T-cell (primary cell): ENCODE results near the gene PBX4. TPM values are rescaled to one million over a fixed set of nuclear protein-coding genes. Genes with fewer than 3 reads are reported as not detected.

Experiments used
- ATAC-seq, 4 experiments: fragments of 200-7000 bp in 3 of 4; fragments of 150-1000 bp in 1 of 4; cut with Tn5 transposase; replicated peaks in 1 of 4; 1 replicate in 3 of 4; 2 replicates in 1 of 4; pipeline ENCODE4 v1.10.0; 2021; ENCODE audit warnings: moderate library complexity in 3 of 4, mild to moderate bottlenecking in 2 of 4, moderate number of reproducible peaks in 1 of 4
- CTCF ChIA-PET, 2 donors: fragments of 300-600 bp; sonication (Branson Sonifier 250); formaldehyde crosslinking; loops; one replicate each; lab custom pipeline; 2022; ENCODE audit warnings: antibody characterized with exemption in 2 of 2; lab: Charles Lee
- POLR2A ChIA-PET, 2 donors: fragments of 300-600 bp; sonication (Branson Sonifier 250); formaldehyde crosslinking; loops; one replicate each; lab custom pipeline; 2022; ENCODE audit warnings: antibody characterized with exemption in 2 of 2; lab: Charles Lee
- DNase-seq, 35 experiments: peaks; one replicate each; pipeline versions ENCODE4 v3.0.0 to v3.0.0-alpha.2; 2013 to 2023
- H3K27ac ChIP-seq: one replicate; pipeline ENCODE4 v1.5.1; 2013; ENCODE audit warnings: low read length
- H3K27me3 ChIP-seq, 2 experiments: replicated peaks in 1 of 2; 1 replicate in 1 of 2; 2 replicates in 1 of 2; pipeline versions ENCODE4 v1.6.1 to v1.7.0; 2013; ENCODE audit warnings: low read length in 1 of 2, mixed read lengths in 1 of 2; ENCODE audit not compliant: control insufficient read depth in 2 of 2, insufficient read depth in 2 of 2; ENCODE audit errors: extremely low read depth in 1 of 2
- H3K36me3 ChIP-seq, 2 donors: 1 replicate in 1 of 2; 2 replicates in 1 of 2; pipeline versions ENCODE4 v1.6.1 to v1.7.0; 2013; ENCODE audit warnings: low read length in 1 of 2; ENCODE audit not compliant: control insufficient read depth in 2 of 2, insufficient read depth in 1 of 2; ENCODE audit errors: extremely low read depth in 1 of 2
- H3K4me1 ChIP-seq, 2 experiments: 1 replicate in 1 of 2; 2 replicates in 1 of 2; pipeline versions ENCODE4 v1.6.1 to v1.7.0; 2013; ENCODE audit warnings: low read length in 2 of 2, mixed read lengths in 1 of 2; ENCODE audit not compliant: insufficient read depth in 2 of 2, control insufficient read depth in 1 of 2; ENCODE audit errors: extremely low read depth in 1 of 2
- H3K4me3 ChIP-seq, 2 donors: 1 replicate in 1 of 2; 2 replicates in 1 of 2; pipeline versions ENCODE4 v1.5.1 to v1.7.0; 2013; ENCODE audit warnings: mild to moderate bottlenecking in 2 of 2, low read length in 1 of 2, moderate library complexity in 1 of 2; ENCODE audit not compliant: control insufficient read depth in 1 of 2; ENCODE audit errors: extremely low read depth in 1 of 2
- H3K9me3 ChIP-seq: 2 replicates; pipeline ENCODE4 v1.7.0; 2013
- H3K27ac Mint-ChIP-seq, 2 donors: one replicate each; pipeline ENCODE4 v1.8.0; 2020 to 2021; ENCODE audit warnings: mild to moderate bottlenecking in 2 of 2, mixed read lengths in 2 of 2
- H3K27me3 Mint-ChIP-seq, 2 donors: one replicate each; pipeline ENCODE4 v1.8.0; 2021 to 2022; ENCODE audit warnings: mixed read lengths in 2 of 2
- H3K36me3 Mint-ChIP-seq: one replicate; pipeline ENCODE4 v1.8.0; 2021; ENCODE audit warnings: mixed read lengths
- H3K4me1 Mint-ChIP-seq, 3 donors: one replicate each; pipeline ENCODE4 v1.8.0; 2020 to 2022; ENCODE audit warnings: mixed read lengths in 3 of 3, mild to moderate bottlenecking in 1 of 3
- H3K4me3 Mint-ChIP-seq, 3 donors: one replicate each; pipeline ENCODE4 v1.8.0; 2020 to 2022; ENCODE audit warnings: mild to moderate bottlenecking in 3 of 3, mixed read lengths in 3 of 3, moderate library complexity in 3 of 3
- H3K9me3 Mint-ChIP-seq, 3 donors: one replicate each; pipeline ENCODE4 v1.8.0; 2020 to 2022; ENCODE audit warnings: mixed read lengths in 3 of 3
- WGBS: methylation state at CpG from one replicate; pipeline ENCODE4 v1.1.5; 2013; ENCODE audit warnings: missing lambda C conversion rate; ENCODE audit not compliant: insufficient coverage; 5-methylcytosine and 5-hydroxymethylcytosine counted together
- total RNA-seq, 35 experiments: library from RNA in 6 of 35; stranded (reverse) in 6 of 35; fragments of 120-200 nt in 1 of 35; gene quantifications; one replicate each; pipeline versions ENCODE4 v1.2.1 to v1.2.4 and lab custom pipeline; 2013 to 2026

The PBX4 gene
- total RNA-seq, 5 donors from 2014 or later (not counting 1 experiment from before 2014, with no cell fraction given): 40.9 to 48.3 (median 42.7) TPM

GRCh38 chr19:19592690-19593089 lies 25.8 kb downstream of the PBX4 start:
- ChIA-PET CTCF (no interaction called here), POLR2A (interaction anchor here in 1 of 2 donors (0.6 kb wide), 1 partner anchor 17 kb away, joined by 3 read pairs; no protein-coding TSS in a partner anchor)
- no peak overlapping the region for H3K4me3 Mint-ChIP-seq
- Histone ChIP-seq H3K36me3 (peaks cover 9 to 13% of the 10 kb centered on the region in 2 donors), H3K9me3 (no peaks in the 10 kb centered on the region), H3K27me3 (no peaks in the 10 kb centered on the region), H3K4me3 (no peak overlapping the region), H3K27ac (peak overlapping the region; percentile 17), H3K4me1 (peaks cover 10 to 82% of the 10 kb centered on the region in 2 experiments)
- DNase-seq (no peak), ATAC-seq (no peak)
- WGBS: 100% methylated on average over 3 of the region's 10 CpGs
- no peaks in the 10 kb centered on the region for H3K27me3 Mint-ChIP-seq
- peaks cover 34% of the 10 kb centered on the region for H3K36me3 Mint-ChIP-seq
- no peaks in the 10 kb centered on the region for H3K9me3 Mint-ChIP-seq
- H3K27ac Mint-ChIP-seq: peak overlapping the region; percentile 15 to 55
- H3K4me1 Mint-ChIP-seq: peaks cover 49 to 74% (median 63%) of the 10 kb centered on the region in 3 donors

- ATAC-seq: peak; percentile 76 to 87 (median 82)
- POLR2A ChIA-PET: interaction anchor here in 1 of 2 donors (0.9 to 1.2 kb wide), 2 partner anchors 12 to 21 kb away, joined by 3 read pairs; no protein-coding TSS in a partner anchor
- H3K36me3 Mint-ChIP-seq: peaks cover 29% of the 10 kb centered on the region
Observed at GRCh38 chr19:19591133-19591825, 27.2 kb downstream of the PBX4 start.

GRCh38 chr19:19588546-19588945 lies 29.9 kb downstream of the PBX4 start:
- POLR2A ChIA-PET: no interaction called here
- no peak overlapping the region for H3K4me3 ChIP-seq
- H3K4me3 Mint-ChIP-seq: peak overlapping the region in 1 of 3 donors; percentile 53
- peaks cover 27% of the 10 kb centered on the region for H3K36me3 Mint-ChIP-seq
- no peaks in the 10 kb centered on the region for H3K27me3 ChIP-seq
- peaks cover 9 to 13% of the 10 kb centered on the region in 2 donors for H3K36me3 ChIP-seq
- no CpG with 5 or more reads among the region's 2 CpGs for WGBS
- H3K4me1 Mint-ChIP-seq: peaks cover 32 to 48% (median 44%) of the 10 kb centered on the region in 3 donors
- CTCF ChIA-PET: no interaction called here
- DNase-seq (no peak), ATAC-seq (no peak)
- peak overlapping the region; percentile 48 to 69 for H3K27ac Mint-ChIP-seq
- no peaks in the 10 kb centered on the region for H3K9me3 Mint-ChIP-seq
- no peaks in the 10 kb centered on the region for H3K9me3 ChIP-seq
- H3K27ac ChIP-seq: peak overlapping the region; percentile 43
- peaks cover 3 to 47% of the 10 kb centered on the region in 2 experiments for H3K4me1 ChIP-seq
- H3K27me3 Mint-ChIP-seq: no peaks in the 10 kb centered on the region

More at GRCh38 chr19:19591133-19591825, 27.2 kb downstream of the PBX4 start:
- H3K9me3 ChIP-seq: no peaks in the 10 kb centered on the region
- H3K4me3 ChIP-seq: no peak overlapping the region
- Mint-ChIP-seq H3K4me3 (peak overlapping the region; percentile 29 to 53 (median 36)), H3K9me3 (no peaks in the 10 kb centered on the region), H3K27ac (peak overlapping the region; percentile 89 to 92), H3K27me3 (no peaks in the 10 kb centered on the region), H3K4me1 (peaks cover 41 to 63% (median 56%) of the 10 kb centered on the region in 3 donors)
- H3K4me1 ChIP-seq: peaks cover 3 to 67% of the 10 kb centered on the region in 2 experiments
- CTCF ChIA-PET: interaction anchor here in 1 of 2 donors (1.0 to 1.1 kb wide), 2 partner anchors 15 to 29 kb away, joined by 7 to 10 read pairs; no protein-coding TSS in a partner anchor
- 72% methylated on average over 8 of the region's 13 CpGs for WGBS
- peak in 33 of 35 experiments; percentile 14 to 85 (median 51) for DNase-seq
- H3K27ac ChIP-seq: peak overlapping the region; percentile 97
- no peaks in the 10 kb centered on the region for H3K27me3 ChIP-seq
- H3K36me3 ChIP-seq: peaks cover 9 to 13% of the 10 kb centered on the region in 2 donors

GRCh38 chr19:19587771-19588170 lies 30.7 kb downstream of the PBX4 start:
- H3K36me3 ChIP-seq: peaks cover 7 to 9% of the 10 kb centered on the region in 2 donors
- CTCF ChIA-PET: interaction anchor here (0.5 to 0.6 kb wide), 2 partner anchors 13 to 64 kb away, joined by 4 to 8 read pairs; no protein-coding TSS in a partner anchor
- ATAC-seq (no peak), DNase-seq (no peak)
- WGBS: 100% methylated on average over 1 of the region's 5 CpGs
- H3K4me1 ChIP-seq: peaks cover 3 to 43% of the 10 kb centered on the region in 2 experiments
- peaks cover 32 to 45% (median 44%) of the 10 kb centered on the region in 3 donors for H3K4me1 Mint-ChIP-seq
- POLR2A ChIA-PET: interaction anchor here (0.6 kb wide), 2 partner anchors 104 to 1098 kb away, joined by 3 to 4 read pairs; no protein-coding TSS in a partner anchor
- H3K27ac ChIP-seq: no peak overlapping the region
- no peaks in the 10 kb centered on the region for H3K27me3 Mint-ChIP-seq
- no peak overlapping the region for H3K27ac Mint-ChIP-seq
- no peak overlapping the region for H3K4me3 ChIP-seq
- H3K9me3 Mint-ChIP-seq: no peaks in the 10 kb centered on the region
- no peaks in the 10 kb centered on the region for H3K27me3 ChIP-seq
- no peaks in the 10 kb centered on the region for H3K9me3 ChIP-seq
- H3K4me3 Mint-ChIP-seq: peak overlapping the region in 1 of 3 donors; percentile 22
- peaks cover 20% of the 10 kb centered on the region for H3K36me3 Mint-ChIP-seq

GRCh38 chr19:19584356-19584755 lies 34.1 kb downstream of the PBX4 start:
- CTCF ChIA-PET: no interaction called here
- Histone ChIP-seq H3K4me1 (peaks cover 0 to 22% of the 10 kb centered on the region in 2 experiments), H3K27me3 (no peaks in the 10 kb centered on the region), H3K27ac (no peak overlapping the region), H3K36me3 (no peaks in the 10 kb centered on the region), H3K9me3 (no peaks in the 10 kb centered on the region), H3K4me3 (no peak overlapping the region)
- WGBS: 100% methylated on average over 2 of the region's 6 CpGs
- no peak overlapping the region for H3K4me3 Mint-ChIP-seq
- POLR2A ChIA-PET: no interaction called here
- ATAC-seq (no peak), DNase-seq (no peak)
- peaks cover 13% of the 10 kb centered on the region for H3K36me3 Mint-ChIP-seq
- H3K27me3 Mint-ChIP-seq: no peaks in the 10 kb centered on the region
- no peaks in the 10 kb centered on the region for H3K9me3 Mint-ChIP-seq
- no peak overlapping the region for H3K27ac Mint-ChIP-seq
- H3K4me1 Mint-ChIP-seq: peaks cover 34 to 37% (median 34%) of the 10 kb centered on the region in 3 donors

GRCh38 chr19:19582471-19582870 lies 36.0 kb downstream of the PBX4 start:
- no peaks in the 10 kb centered on the region for H3K27me3 ChIP-seq
- POLR2A ChIA-PET: no interaction called here
- Mint-ChIP-seq H3K36me3 (peaks cover 8% of the 10 kb centered on the region), H3K4me1 (peaks cover 19 to 23% (median 19%) of the 10 kb centered on the region in 3 donors), H3K9me3 (no peaks in the 10 kb centered on the region), H3K27me3 (no peaks in the 10 kb centered on the region), H3K27ac (peak overlapping the region in 1 of 2 donors; percentile 28), H3K4me3 (no peak overlapping the region)
- no peak overlapping the region for H3K4me3 ChIP-seq
- DNase-seq (no peak), ATAC-seq (peak in 1 of 4 experiments; percentile 16)
- no peaks in the 10 kb centered on the region for H3K9me3 ChIP-seq
- H3K36me3 ChIP-seq: no peaks in the 10 kb centered on the region
- no CpG with 5 or more reads among the region's 6 CpGs for WGBS
- CTCF ChIA-PET: no interaction called here
- peaks cover 0 to 12% of the 10 kb centered on the region in 2 experiments for H3K4me1 ChIP-seq
- no peak overlapping the region for H3K27ac ChIP-seq
